GM19463 (cell line): ENCODE measurements around the gene EFHD2.
"Not testable (repeated sequence)": the region's sequence is repeated elsewhere in the genome, so short reads cannot be mapped to it uniquely, and the experiment has no call there.

ENCODE experiments used
- ATAC-seq: cut with Tn5 transposase; IDR thresholded peaks from one replicate; pipeline ENCODE4 v1.9.1; 2021; ENCODE audit warnings: mild to moderate bottlenecking, moderate library complexity; ENCODE audit not compliant: unreplicated experiment

The EFHD2 gene

GRCh38 chr1:15409388-15410222, at the start of gene EFHD2:
TSS of gene EFHD2 (plus strand) at chr1:15409888. CDS start at chr1:15409972, 84 bp downstream.
- ATAC-seq = peak; percentile 82

DNA sequence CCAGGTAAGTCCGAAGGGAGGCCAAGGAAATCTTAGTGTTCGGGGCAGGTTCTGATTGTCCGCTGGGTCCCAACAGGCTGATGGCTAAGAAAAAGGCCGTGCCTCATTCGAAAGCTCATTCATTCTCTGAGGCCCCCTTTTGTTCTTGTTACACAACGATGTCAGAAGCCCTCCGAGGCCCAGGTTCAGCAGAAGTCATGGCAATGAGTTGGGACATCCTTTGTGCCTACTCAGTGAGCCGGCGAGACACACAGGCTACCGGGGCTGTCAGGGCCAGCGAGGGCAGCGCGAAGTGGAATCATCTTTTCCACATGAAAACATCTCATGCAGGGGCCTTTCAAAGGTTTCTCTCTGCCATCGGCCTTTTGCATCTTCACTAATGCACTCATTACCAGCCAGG, 49.0 kb upstream of the EFHD2 start:
- no peak for ATAC-seq

DNA sequence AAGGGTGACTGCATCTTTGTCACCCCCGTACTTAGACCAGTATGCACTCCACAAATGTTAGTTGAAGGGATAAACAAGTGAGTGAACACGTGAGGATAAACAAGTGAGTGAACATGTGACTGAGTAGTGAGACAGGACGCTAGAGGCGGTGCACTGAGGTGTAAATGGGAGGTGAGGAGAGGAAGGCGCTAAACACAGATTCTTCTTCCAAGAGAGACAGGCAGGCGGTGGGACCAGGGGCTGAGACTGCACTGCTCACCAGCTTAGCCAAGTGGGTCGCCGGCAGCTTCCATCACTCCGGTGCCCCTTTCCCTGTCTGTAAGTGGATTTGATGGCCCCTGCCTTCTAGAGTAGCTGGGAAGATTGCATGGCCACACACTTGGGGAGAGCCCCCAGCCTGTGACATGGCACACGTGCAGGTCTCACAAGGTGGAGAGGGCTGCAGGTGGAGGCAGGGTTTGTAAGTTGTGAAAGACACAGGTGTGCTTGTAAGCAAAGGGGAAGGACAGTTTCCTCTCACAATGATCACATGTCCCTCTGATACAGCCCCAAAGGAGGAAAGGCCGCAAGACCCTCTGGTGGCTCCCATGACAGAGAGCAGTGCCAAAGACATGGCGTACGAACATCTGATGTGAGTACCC, 47.5 kb upstream of the EFHD2 start:
- no peak for ATAC-seq

GRCh38 chr1:15362737-15363128, 47.0 kb upstream of the EFHD2 start:
- no peak for ATAC-seq

GRCh38 chr1:15364740-15365139, 44.9 kb upstream of the EFHD2 start:
- no peak for ATAC-seq

DNA sequence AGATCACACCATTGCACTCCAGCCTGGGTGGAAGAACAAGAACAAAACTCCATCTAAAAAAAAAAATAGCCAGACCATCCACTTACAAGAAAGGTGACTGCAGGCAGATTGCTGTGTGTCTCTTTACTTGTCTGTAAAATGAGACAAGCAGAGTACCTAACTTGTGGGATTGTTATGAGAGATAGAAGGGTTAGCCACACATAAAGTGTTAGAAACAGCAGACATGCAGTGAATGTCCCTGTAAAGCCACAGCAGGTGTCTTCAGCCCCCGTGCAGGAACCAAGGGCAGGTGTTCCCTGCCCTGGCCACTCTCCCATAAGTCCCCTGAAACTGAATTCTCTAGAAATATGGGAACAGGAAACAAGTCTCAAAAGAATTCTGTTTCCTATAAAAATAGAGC, 40.8 kb upstream of the EFHD2 start:
- ATAC-seq = no peak

DNA sequence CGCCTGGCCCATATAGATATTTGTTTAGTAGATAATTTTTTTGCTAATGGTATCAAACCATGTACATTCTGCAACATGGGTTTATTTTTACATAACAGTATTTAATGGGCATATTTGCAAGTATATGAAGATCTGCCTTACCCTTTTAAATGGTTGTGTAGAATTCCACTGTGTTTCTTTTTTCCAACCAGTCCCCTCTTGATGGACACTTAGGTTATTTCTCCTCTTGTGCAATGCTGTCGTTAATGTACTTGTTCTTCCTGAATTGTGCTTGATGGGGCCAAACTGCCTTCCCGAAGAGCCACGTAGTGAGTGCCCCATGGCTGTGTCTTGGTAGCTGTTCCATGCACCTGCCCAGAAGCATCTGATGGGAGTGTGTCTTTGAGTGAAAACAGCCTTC, 39.4 kb upstream of the EFHD2 start:
- no peak for ATAC-seq

DNA sequence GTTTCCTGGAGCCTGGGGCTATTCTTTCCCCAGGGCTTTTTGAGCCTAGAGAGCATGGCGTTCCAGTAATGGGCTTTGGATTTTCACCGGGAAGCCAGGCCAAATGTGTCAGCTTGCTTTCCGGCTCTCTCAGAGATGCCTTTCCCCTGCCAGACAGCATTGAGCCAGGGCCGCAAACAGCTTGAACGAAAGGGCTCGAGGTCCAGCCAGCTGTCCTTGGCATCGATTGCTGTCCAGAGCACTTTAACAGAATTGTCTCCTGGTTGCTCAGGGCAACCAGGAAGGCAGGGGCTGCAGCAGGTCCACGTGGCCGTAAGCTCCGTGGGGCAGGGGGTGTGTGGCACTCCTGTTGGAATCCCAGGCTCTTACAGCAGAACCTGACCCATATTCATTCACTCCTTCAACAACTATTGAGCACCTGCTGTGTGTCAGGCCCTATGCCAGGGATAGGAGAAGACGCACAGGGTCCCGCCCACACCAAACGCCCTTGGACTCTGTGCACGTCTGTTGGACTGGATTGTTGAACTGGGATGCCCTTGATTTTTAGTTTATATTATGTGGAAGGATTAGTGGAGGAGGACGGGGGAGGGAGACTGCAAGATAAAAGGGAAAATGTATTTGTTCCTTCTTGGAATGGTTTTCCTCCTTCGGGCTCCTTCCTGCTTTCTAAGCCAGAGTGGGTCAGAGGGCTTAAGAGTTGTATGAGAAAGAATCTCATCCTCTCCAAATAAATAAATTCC, 38.7 kb upstream of the EFHD2 start:
- ATAC-seq = no peak

DNA sequence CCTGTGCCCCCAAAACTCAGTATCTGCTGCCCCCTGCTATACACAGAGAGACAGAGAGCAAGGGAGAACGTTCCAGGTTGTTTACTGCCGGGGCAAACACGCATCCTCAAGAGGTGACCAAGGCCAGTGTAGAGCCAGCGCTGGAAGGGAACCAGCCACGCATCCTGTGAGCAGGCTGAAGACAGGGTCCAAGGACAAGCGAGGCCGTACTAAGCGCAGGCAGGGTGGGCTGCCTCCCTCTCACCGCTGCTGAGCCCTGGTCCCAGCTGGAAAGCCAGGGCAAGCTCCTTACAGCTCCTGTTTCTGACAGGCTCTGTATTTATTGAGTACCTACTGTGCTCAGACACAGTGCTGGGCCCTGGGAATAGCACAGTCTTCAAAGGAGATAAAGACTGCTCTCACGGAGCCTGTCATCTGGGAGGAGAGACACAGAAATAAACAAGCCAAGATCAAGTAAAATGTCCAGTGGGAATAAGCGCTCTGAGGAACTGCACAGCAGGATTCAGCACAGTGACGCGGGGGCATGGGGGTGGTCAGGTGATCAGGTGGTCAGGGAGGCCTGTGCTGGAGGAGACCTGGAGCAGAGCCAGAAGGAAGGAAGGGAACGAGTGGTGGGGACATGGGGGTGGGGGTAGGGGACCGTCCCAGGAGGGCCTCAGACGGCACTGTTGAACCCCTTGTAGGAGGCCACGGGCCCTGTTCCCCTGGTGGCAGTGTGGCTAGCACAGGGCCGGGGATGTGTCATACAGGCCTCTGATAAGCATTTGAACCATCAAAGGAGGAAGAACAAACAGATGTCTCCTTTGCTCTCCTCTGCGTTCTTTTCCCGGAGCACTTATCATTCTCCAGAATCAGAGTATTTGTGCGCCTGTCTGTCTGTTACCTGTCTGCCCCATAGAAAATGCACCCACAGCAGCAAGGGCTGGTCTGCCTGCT, 37.8 kb upstream of the EFHD2 start:
- no peak for ATAC-seq

DNA sequence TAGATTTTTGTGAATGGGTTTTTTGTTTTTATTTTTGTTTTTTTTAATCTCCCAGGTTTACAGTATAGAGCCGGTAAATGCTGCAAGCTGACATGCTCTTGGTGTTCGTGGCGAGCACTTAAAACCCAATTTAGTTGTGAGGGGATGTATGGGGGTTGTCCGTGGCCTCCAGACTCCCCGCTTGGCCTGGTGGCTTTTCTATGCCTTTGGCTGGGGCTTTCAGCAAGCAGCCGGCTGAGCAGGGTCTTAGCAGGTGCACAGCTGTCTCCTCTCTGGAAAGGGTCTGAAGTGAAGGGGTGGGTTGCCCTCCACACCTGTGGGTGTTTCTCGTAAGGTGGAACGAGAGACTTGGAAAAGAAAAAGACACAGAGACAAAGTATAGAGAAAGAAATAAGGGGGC, 31.0 kb upstream of the EFHD2 start:
- no peak for ATAC-seq

GRCh38 chr1:15379151-15379550, 30.5 kb upstream of the EFHD2 start:
- ATAC-seq = not testable (repeated sequence)

GRCh38 chr1:15380601-15381508, 28.8 kb upstream of the EFHD2 start:
- no peak for ATAC-seq

DNA sequence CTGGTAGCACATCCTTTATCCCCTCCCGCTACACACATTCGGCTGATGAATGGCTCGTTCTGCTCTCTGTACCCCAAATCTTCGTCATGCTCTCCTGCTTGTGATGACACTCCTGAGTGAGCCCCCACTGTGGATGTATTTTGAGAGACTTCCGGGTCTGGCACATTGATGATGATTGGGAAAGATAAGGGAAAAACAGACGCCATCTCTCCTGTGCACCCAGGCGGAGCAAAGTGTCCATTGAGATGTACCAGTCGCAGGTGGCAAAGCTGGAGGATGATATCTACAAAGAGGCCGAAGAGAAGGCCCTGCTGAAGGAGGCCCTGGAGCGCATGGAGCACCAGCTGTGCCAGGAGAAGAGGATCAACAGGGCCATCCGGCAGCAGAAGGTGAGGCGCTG, 27.9 kb upstream of the EFHD2 start:
- no peak for ATAC-seq

DNA sequence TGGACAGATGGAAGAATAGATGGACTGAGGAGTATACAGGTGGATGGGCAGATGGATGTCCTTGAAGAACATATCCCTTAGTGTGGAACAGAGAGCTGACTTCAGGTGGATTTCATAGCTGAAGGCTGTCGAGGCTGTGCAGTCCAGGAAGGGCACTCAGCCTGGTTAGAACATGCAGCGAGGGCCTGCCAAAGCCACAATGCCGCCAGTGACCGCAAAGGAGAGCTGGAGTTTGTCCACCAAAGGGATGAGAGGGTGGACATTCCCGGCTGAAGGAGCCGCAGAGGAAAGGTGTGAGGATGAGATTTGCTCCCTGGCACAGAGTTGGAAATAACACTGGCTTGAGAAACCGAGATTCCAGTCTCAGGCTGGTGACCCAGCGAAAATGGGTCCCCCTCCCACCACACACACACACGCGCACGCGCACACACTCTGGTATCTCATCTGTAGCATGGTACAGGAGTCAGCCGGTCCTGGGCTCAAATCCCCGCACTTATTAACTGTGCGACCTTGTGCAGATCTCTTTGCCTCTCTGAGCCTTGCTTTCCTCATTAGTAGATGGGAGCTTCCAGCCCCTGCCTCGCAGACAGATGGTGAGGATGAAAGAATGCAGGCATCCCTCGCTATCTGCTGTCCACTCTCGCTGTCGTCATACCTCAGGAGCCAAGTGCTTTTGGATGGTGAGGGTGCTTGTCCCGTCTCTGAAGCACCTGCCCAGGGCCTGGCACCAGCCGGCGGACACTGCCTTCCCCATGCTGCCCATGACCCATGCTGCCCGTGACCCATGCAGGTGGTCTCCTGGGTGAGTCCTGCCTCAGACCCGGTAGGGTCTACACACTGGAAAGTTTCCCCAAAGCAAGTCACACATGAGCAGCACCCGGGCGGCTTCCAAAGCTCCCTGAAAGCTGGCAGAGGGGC, 26.8 kb upstream of the EFHD2 start:
- no peak for ATAC-seq

- no peak for ATAC-seq
Measured at GRCh38 chr1:15383810-15384209, 25.9 kb upstream of the EFHD2 start.

DNA sequence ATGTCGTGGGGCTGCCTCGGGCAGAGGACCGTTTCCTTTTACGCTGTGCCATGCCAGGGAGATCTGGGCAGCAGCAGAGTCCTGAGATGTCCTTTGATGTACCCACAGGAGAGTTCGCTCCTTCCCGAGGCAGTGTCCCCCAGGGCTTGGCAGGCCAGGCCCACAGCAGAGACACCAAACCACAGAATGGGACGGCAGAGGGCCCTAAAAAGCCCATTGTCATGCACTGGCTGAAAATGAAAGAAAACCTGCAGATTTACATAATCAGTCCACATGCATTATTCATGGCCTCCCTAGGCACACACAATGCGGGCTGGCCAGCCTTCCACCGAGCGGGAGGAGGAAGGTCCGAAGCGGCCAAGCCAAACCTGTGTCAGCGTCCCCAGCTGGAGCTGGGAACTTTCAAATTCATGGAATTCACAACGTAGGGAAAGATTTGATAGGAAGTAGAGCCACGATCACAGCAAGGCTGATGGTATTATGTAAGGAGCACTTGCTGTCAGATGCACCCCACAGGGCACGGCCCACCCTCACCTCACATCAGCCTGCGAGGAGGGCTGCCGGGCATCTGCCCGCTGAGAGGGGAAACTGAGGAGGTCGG, 25.3 kb upstream of the EFHD2 start:
- peak; percentile 78 for ATAC-seq

DNA sequence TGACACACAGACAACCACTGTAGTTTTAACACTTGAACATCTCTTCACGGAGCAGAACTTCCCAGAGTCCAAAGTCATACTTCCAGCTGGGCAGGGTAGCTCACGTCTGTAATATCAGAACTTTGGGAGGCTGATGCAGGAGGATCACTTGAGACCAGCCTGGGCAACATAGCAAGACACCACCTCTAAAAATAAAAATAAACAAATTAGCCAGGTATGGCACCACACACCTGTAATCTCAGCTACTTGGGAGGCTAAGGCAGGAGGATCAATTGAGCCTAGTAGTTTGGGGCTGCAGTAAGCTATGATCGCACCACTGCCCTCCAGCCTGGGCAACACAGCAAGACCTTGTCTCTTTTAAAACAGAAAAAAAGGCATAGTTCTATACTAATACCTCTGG, 24.3 kb upstream of the EFHD2 start:
- ATAC-seq = no peak

DNA sequence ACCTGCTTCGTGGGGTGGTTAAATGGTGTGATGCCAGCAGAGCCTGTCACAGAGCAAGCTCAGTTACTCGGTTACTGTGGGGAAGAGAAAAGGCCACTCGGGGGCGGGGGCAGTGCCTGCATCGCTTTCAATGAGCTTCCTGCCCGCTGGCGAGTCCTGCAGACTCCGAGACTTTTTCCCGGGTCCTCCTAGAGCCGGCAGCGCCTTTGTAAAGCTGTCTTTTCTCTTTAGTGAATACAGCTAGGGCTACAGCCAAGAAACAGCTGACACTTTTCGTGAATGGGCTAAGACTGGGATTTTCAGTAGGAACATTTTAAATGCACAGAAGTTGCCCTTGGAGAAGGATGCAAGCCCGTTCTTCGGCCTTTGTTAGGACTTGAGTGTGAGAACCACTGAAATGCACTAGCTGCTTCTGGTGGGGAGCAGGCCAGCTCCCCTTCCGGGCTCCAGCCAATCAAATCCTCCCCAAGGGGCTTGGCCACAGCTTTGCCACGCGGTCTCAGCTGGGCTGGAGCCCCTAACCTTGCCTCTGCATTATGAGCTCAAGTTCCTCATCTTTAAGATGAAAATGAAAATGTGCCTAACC, 23.4 kb upstream of the EFHD2 start:
- no peak for ATAC-seq
